Breast epithelium (tissue), 3 donors: ENCODE data around the gene RNF121.

Experiments
- CTCF ChIP-seq, 3 donors: fragments of 450-650 bp; IDR thresholded peaks; one replicate each; pipeline ENCODE4 v1.5.1; 2016 to 2017; ENCODE audit warnings: antibody characterized with exemption in 3 of 3, mild to moderate bottlenecking in 3 of 3, moderate library complexity in 3 of 3
- POLR2A ChIP-seq: fragments of 450-650 bp; IDR thresholded peaks from one replicate; pipeline ENCODE4 v1.6.1; 2016; ENCODE audit warnings: antibody characterized with exemption, mild to moderate bottlenecking, moderate library complexity

GRCh38 chr11:71928737-71929443, at the start of gene RNF121:
- TF ChIP-seq POLR2A: no peak
- TF ChIP-seq CTCF (IDR thresholded peaks at IDR 0.05): no peak
